OCI-LY3 (cell line): ENCODE data around the gene GRIK4.

Source experiments
- H2AFZ ChIP-seq: fragments of 200-600, 300-600 bp; shearing (Covaris generic); 2 replicates; pipeline ENCODE4 v1.6.0; 2014; ENCODE audit warnings: antibody characterized with exemption, low read depth, low read length
- H3K27ac ChIP-seq: fragments of 200-600, 300-600 bp; sonication (generic); 2 replicates; pipeline ENCODE4 v1.5.1; 2014; ENCODE audit warnings: mild to moderate bottlenecking, low read length, moderate library complexity, mixed read lengths
- H3K27me3 ChIP-seq: fragments of 200-600, 300-600 bp; sonication (generic); 2 replicates; pipeline ENCODE4 v1.6.1; 2014; ENCODE audit warnings: low read depth, low read length, mixed read lengths
- H3K36me3 ChIP-seq: fragments of 200-600, 300-600 bp; sonication (generic); replicated peaks from 2 replicates; pipeline ENCODE3; 2014; ENCODE audit warnings: low read depth, low read length, mixed read lengths
- H3K4me1 ChIP-seq: fragments of 300-600, 200-600 bp; sonication (generic); 2 replicates; pipeline ENCODE4 v1.6.1; 2014; ENCODE audit warnings: low read length, mixed read lengths
- H3K4me2 ChIP-seq: fragments of 200-600, 300-600 bp; sonication (generic); 2 replicates; pipeline ENCODE4 v1.6.1; 2014; ENCODE audit warnings: low read length, mixed read lengths
- H3K4me3 ChIP-seq: fragments of 300-600, 200-600 bp; sonication (generic); 2 replicates; pipeline ENCODE4 v1.5.1; 2014; ENCODE audit warnings: antibody characterized with exemption, mild to moderate bottlenecking, low read length, moderate library complexity
- H3K79me2 ChIP-seq: fragments of 300-600, 200-600 bp; shearing (Covaris generic); 2 replicates; pipeline ENCODE4 v1.6.1; 2014; ENCODE audit warnings: mild to moderate bottlenecking, low read length, mixed read lengths
- H3K9ac ChIP-seq: fragments of 300-600, 200-600 bp; shearing (Covaris generic); 2 replicates; pipeline ENCODE4 v1.6.0; 2014; ENCODE audit warnings: mild to moderate bottlenecking, low read length, moderate library complexity
- H3K9me3 ChIP-seq: fragments of 200-600, 300-600 bp; shearing (Covaris generic); 2 replicates; pipeline ENCODE4 v1.6.1; 2014; ENCODE audit warnings: low read length, mixed read lengths; ENCODE audit not compliant: insufficient read depth
- H4K20me1 ChIP-seq: fragments of 200-600, 300-600 bp; sonication (generic); 2 replicates; pipeline ENCODE4 v1.6.1; 2016; ENCODE audit warnings: low read length, mixed read lengths; ENCODE audit not compliant: insufficient read depth
- EZH2phosphoT487 ChIP-seq: fragments of 200-600 bp; shearing (Covaris generic); IDR thresholded peaks from 2 replicates; pipeline ENCODE4 v1.6.1; 2018; ENCODE audit warnings: antibody characterized with exemption, mixed run types, low read depth
- TF ChIP-seq, protein P1 (sequence below): fragments of 200-600, 300-600 bp; sonication (generic); IDR thresholded peaks from 2 replicates; pipeline ENCODE4 v1.5.1; 2014; ENCODE audit warnings: antibody characterized with exemption, low read length, low read depth

Gene GRIK4

DNA sequence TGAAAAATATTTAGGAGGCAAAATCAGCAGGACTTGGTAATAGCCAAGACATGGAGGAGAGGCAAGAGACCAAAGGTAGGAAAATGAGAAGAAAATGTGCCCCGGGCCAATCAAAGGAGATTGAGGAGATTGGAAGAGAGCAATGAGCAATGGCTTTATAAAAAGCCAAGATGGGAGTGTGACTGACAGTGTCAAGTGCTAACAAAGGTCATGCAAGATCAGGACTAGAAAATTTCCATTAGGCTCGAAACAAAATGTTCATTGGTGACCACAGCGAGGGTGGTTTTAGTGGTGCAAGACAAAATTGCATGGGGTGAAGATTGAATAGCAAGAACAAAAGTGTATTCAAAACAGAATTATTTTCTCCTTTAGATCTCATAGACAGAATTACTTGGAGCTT is 467.2 kb downstream of the GRIK4 start:
- Histone ChIP-seq H3K79me2 (no peaks in the 10 kb centered on the region), H3K4me2 (no peak overlapping the region), H3K27me3 (peaks cover 57% of the 10 kb centered on the region), H2AFZ (no peak overlapping the region), H3K36me3 (no peaks in the 10 kb centered on the region), H4K20me1 (no peaks in the 10 kb centered on the region), H3K9ac (no peak overlapping the region), H3K27ac (no peak overlapping the region), H3K4me3 (no peak overlapping the region), H3K9me3 (no peaks in the 10 kb centered on the region), H3K4me1 (no peaks in the 10 kb centered on the region)
- TF ChIP-seq, protein P1, sequence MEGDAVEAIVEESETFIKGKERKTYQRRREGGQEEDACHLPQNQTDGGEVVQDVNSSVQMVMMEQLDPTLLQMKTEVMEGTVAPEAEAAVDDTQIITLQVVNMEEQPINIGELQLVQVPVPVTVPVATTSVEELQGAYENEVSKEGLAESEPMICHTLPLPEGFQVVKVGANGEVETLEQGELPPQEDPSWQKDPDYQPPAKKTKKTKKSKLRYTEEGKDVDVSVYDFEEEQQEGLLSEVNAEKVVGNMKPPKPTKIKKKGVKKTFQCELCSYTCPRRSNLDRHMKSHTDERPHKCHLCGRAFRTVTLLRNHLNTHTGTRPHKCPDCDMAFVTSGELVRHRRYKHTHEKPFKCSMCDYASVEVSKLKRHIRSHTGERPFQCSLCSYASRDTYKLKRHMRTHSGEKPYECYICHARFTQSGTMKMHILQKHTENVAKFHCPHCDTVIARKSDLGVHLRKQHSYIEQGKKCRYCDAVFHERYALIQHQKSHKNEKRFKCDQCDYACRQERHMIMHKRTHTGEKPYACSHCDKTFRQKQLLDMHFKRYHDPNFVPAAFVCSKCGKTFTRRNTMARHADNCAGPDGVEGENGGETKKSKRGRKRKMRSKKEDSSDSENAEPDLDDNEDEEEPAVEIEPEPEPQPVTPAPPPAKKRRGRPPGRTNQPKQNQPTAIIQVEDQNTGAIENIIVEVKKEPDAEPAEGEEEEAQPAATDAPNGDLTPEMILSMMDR, result no peak
- no peak for TF ChIP-seq EZH2phosphoT487

DNA sequence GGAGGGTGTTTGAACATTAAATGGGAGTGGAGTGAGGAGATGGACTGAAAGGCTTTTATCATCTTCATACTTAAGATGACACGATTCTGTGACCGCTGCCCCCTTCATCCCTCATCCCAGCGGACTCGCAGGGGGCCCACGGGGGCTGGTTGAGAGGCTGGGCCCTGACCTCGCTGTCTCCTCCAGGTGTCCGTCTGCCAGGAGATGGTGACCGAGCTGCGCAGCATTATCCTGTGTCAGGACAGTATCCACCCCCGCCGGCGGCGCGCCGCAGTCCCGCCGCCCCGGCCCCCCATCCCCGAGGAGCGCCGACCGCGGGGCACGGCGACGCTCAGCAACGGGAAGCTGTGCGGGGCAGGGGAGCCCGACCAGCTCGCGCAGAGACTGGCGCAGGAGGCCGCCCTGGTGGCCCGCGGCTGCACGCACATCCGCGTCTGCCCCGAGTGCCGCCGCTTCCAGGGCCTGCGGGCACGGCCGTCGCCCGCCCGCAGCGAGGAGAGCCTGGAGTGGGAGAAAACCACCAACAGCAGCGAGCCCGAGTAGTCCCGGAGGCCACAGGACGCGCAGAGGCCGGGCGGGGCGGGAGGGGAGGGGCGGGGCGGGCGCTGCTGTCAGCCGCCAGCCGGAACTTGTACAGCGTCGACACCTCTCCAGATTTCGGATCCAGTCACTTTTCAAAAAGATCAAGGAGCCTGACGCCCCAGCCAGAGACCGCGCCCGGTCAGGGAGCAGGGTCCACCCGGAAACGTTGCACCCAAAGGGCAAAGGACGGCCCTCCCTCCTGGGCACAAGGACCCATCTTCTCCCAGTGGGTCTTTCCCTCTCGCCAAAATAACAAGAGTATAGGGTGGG is 474.4 kb downstream of the GRIK4 start:
- no peaks in the 10 kb centered on the region for H4K20me1 ChIP-seq
- H2AFZ ChIP-seq, result no peak overlapping the region
- H3K27me3 ChIP-seq, result peaks cover 32% of the 10 kb centered on the region
- no peak overlapping the region for H3K9ac ChIP-seq
- no peaks in the 10 kb centered on the region for H3K36me3 ChIP-seq
- no peaks in the 10 kb centered on the region for H3K79me2 ChIP-seq
- H3K4me2 ChIP-seq, result no peak overlapping the region
- TF ChIP-seq EZH2phosphoT487, result no peak
- TF ChIP-seq, protein P1, result no peak
- no peak overlapping the region for H3K4me3 ChIP-seq
- no peaks in the 10 kb centered on the region for H3K9me3 ChIP-seq
- no peaks in the 10 kb centered on the region for H3K4me1 ChIP-seq
- no peak overlapping the region for H3K27ac ChIP-seq

DNA sequence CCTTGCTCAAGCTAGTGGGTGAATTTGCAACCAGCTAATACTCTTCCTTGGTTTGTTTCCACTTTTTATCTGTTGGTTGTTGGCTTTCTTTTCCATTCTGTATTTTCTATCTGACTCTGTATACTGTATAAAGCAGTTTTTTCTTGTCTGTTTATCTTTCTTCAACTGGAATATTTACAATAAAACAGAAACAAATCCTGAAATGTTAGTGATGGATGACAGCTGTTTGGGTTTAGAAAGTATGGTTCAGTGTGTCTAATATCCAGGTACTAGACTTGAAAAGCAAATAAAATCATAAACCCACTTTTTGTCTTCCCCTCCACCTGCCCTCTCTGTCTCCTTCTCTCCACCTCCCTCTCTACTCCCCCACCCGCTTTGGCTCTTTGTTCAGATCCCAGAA is 477.1 kb downstream of the GRIK4 start:
- H3K4me2 ChIP-seq, result no peak overlapping the region
- no peak overlapping the region for H3K27ac ChIP-seq
- H3K27me3 ChIP-seq, result peaks cover 38% of the 10 kb centered on the region
- H4K20me1 ChIP-seq, result no peaks in the 10 kb centered on the region
- H3K4me1 ChIP-seq, result no peaks in the 10 kb centered on the region
- no peaks in the 10 kb centered on the region for H3K79me2 ChIP-seq
- H3K4me3 ChIP-seq, result no peak overlapping the region
- TF ChIP-seq, protein P1, result no peak
- TF ChIP-seq EZH2phosphoT487, result no peak
- no peaks in the 10 kb centered on the region for H3K9me3 ChIP-seq
- H2AFZ ChIP-seq, result no peak overlapping the region
- H3K9ac ChIP-seq, result no peak overlapping the region
- no peaks in the 10 kb centered on the region for H3K36me3 ChIP-seq

DNA sequence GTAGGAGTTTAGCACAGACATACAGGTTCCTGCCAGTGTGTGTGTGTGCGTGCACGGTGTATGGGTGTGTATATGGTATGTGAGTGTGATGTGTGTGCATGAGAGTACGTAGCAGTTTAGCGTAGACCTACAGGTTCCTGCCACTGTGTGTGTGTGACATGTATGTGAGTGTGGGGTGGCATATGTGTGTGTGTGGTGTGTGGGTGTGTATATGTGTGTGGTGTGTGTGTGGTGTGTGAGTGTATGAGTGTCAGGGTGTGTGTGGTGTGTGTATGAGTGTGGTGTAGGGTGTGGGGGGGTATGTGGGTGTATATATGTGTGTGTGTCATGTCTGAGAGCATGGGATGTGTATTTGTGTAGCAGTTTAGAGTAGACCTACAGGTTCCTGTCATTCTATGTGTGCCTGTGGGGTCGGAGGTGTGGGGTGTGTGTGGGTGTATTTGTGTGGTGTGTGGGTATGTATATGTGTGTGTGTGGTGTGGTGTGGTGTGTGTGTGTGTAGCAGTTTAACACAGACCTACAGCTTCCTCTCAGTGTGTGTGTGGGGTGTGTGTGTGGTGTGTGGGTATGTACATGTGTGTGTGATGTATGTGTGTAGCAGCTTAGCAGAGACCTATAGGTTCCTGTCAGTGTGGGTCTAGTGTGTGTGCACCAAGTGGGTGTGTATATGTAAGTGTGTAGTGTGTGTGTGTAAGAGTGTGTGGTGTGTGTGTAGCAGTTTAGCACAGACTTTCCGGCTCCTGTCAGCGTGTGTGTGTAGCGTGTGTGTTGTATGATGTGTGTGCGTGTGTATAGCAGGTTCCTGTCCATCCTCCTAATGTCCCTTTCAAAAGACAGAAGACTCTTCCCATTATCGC is 480.5 kb downstream of the GRIK4 start:
- H4K20me1 ChIP-seq, result no peaks in the 10 kb centered on the region
- TF ChIP-seq, protein P1, result no peak
- no peak for TF ChIP-seq EZH2phosphoT487
- H3K36me3 ChIP-seq, result no peaks in the 10 kb centered on the region
- H3K9me3 ChIP-seq, result no peaks in the 10 kb centered on the region
- no peak overlapping the region for H2AFZ ChIP-seq
- no peak overlapping the region for H3K4me3 ChIP-seq
- no peaks in the 10 kb centered on the region for H3K4me1 ChIP-seq
- H3K9ac ChIP-seq, result no peak overlapping the region
- H3K79me2 ChIP-seq, result no peaks in the 10 kb centered on the region
- H3K27ac ChIP-seq, result no peak overlapping the region
- H3K27me3 ChIP-seq, result peaks cover 59% of the 10 kb centered on the region
- H3K4me2 ChIP-seq, result no peak overlapping the region
